Osteoblast (primary cell): ENCODE results near the gene MAPRE2. TPM values are rescaled to one million over a fixed set of nuclear protein-coding genes. Genes with fewer than 3 reads are reported as not detected.

Source experiments
- DNase-seq: peaks from one replicate; pipeline ENCODE4 v3.0.0; 2011; ENCODE audit warnings: low spot score, mixed read lengths; ENCODE audit not compliant: insufficient read length; ENCODE audit errors: missing footprints
- H2AFZ ChIP-seq: 2 replicates; pipeline ENCODE4 v1.6.0; 2011; ENCODE audit warnings: mild to moderate bottlenecking, low read length
- H3K27ac ChIP-seq: 2 replicates; pipeline ENCODE4 v1.5.1; 2011; ENCODE audit warnings: mild to moderate bottlenecking, low read depth, low read length, moderate library complexity
- H3K27me3 ChIP-seq: 2 replicates; pipeline ENCODE4 v1.6.0; 2012; ENCODE audit warnings: mild to moderate bottlenecking, control low read depth, inconsistent platforms, low read length, moderate library complexity; ENCODE audit not compliant: insufficient read depth
- H3K36me3 ChIP-seq: 2 replicates; pipeline ENCODE4 v1.5.1; 2011; ENCODE audit warnings: mild to moderate bottlenecking, low read length, control low read depth, moderate library complexity; ENCODE audit not compliant: insufficient read depth
- H3K4me1 ChIP-seq: 2 replicates; pipeline ENCODE4 v1.5.1; 2011; ENCODE audit warnings: mild to moderate bottlenecking, low read length, control low read depth, moderate library complexity; ENCODE audit not compliant: insufficient read depth
- H3K4me2 ChIP-seq: 2 replicates; pipeline ENCODE4 v1.6.0; 2011; ENCODE audit warnings: mild to moderate bottlenecking, low read length; ENCODE audit not compliant: insufficient read depth
- H3K4me3 ChIP-seq: fragments of 200-600 bp; sonication (generic); 3 replicates; pipeline ENCODE4 v1.5.1; 2012; ENCODE audit warnings: mild to moderate bottlenecking, low read length, inconsistent platforms; ENCODE audit not compliant: insufficient read depth
- H3K79me2 ChIP-seq: 2 replicates; pipeline ENCODE4 v1.6.0; 2012; ENCODE audit warnings: mild to moderate bottlenecking, low read length, control low read depth, inconsistent platforms; ENCODE audit not compliant: insufficient read depth
- H3K9me3 ChIP-seq: 2 replicates; pipeline ENCODE4 v1.5.1; 2011; ENCODE audit warnings: low read depth, low read length, control low read depth
- H4K20me1 ChIP-seq: 2 replicates; pipeline ENCODE4 v1.6.0; 2012; ENCODE audit warnings: mild to moderate bottlenecking, low read length, control low read depth; ENCODE audit not compliant: insufficient read depth
- CTCF ChIP-seq: IDR thresholded peaks from 2 replicates; pipeline ENCODE4 v1.5.1; 2011; ENCODE audit warnings: mild to moderate bottlenecking, low read depth, low read length, moderate library complexity; ENCODE audit errors: extremely low read depth
- total RNA-seq: library from RNA; depleted of rRNA; stranded (reverse); fragments of >200 nt; gene quantifications from 2 replicates; pipeline ENCODE4 v1.2.3, GENCODE V29; 2012

Gene MAPRE2
- total RNA-seq, 1 donor: 21.7 TPM

DNA sequence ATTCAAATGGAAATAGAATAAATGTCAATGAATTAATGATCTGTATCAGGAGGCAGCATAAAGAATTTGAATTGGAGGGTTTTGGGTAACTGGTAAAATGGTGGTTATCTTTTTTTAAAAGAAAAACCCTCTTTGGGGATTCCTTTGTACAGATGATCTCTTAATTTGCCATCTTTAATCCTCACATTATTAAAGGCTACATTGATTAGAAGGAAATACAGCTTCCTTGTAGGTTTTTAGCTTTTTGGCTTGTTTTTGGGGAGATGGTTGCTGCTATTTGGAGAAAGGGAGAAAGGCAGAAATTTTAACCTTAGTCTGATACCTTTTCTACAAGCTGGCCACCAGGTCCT lies 600 bp upstream of the MAPRE2 start:
- Histone ChIP-seq H3K9me3 (no peaks in the 10 kb centered on the region), H3K4me3 (peak overlapping the region; percentile 98), H3K4me2 (peak overlapping the region; percentile 97), H2AFZ (peak overlapping the region; percentile 95), H4K20me1 (no peaks in the 10 kb centered on the region), H3K27ac (peak overlapping the region; percentile 81), H3K36me3 (no peaks in the 10 kb centered on the region), H3K79me2 (peaks cover 35% of the 10 kb centered on the region), H3K4me1 (peaks cover 30% of the 10 kb centered on the region), H3K27me3 (no peaks in the 10 kb centered on the region)
- TF ChIP-seq CTCF: no peak
- no peak for DNase-seq

DNA sequence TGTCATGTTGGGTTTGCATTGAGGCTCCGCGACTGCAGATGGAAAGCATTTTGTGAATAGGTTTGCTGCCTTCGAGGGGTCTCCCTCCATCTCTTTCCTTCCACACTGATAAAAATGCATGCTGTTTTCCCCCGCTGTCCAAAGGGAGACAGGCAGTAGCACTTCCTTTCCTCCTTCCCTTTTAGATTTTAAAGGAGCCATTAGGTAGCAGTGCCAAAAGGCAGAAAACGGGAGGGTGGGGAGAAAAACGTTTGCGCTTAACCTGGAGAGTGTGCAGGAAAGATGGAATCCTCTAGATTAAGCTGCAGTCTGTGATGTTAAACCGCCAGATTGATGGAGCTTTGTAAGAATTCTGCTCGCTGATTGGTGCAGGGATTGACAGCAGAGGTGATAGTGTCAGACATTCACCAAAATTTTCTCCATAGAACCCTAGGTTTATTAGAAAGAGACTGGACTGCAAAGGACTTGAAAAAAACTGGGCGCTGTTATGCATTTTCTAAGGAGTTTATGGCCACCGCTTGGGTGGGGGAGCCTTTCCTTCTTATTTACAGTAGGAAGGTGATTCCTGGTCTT lies 688 bp downstream of the MAPRE2 start:
- H2AFZ ChIP-seq: peak overlapping the region; percentile 99
- TF ChIP-seq CTCF: no peak
- H3K27me3 ChIP-seq: no peaks in the 10 kb centered on the region
- H3K4me1 ChIP-seq: peaks cover 34% of the 10 kb centered on the region
- H3K4me2 ChIP-seq: peak overlapping the region; percentile 97
- H3K79me2 ChIP-seq: peaks cover 44% of the 10 kb centered on the region
- peak overlapping the region; percentile 81 for H3K27ac ChIP-seq
- H3K4me3 ChIP-seq: peak overlapping the region; percentile 98
- no peaks in the 10 kb centered on the region for H4K20me1 ChIP-seq
- no peaks in the 10 kb centered on the region for H3K9me3 ChIP-seq
- DNase-seq: no peak
- H3K36me3 ChIP-seq: no peaks in the 10 kb centered on the region

DNA sequence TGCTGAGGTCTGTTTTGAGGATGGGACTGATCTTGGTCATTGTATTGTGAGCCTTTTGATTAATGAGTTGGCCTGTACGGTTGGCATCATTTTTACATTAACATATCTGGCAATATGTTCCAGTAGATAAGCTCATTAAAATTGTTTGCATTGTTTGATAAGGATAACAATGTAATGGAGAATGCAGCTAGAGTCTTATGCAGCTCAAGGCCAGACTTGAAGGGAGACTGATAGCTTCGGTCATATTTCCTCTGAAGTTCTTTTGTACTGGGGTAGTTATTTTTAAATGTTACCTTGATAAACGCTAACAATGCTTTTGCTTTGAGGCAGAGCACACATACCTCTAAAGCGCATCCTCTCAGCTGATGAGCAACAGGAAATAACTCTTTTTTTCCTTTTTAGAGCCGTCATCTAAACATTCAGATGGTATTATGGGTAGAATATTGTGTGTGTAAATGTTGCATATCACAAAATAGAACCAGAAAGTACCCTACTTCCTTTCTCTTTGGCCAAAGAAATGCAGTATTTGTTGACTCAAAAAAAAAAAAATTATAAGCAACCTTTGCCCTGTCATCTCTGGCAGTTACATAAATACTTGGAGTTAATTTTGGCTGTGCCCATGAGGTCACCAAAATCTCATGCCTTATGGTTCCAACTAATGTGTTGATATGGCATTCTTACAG lies 1.3 kb downstream of the MAPRE2 start:
- Histone ChIP-seq H3K4me3 (peak overlapping the region; percentile 98), H3K79me2 (peaks cover 48% of the 10 kb centered on the region), H4K20me1 (no peaks in the 10 kb centered on the region), H3K27ac (peak overlapping the region; percentile 13), H3K9me3 (no peaks in the 10 kb centered on the region), H3K27me3 (no peaks in the 10 kb centered on the region), H3K4me2 (peak overlapping the region; percentile 97), H3K4me1 (peaks cover 34% of the 10 kb centered on the region), H3K36me3 (no peaks in the 10 kb centered on the region), H2AFZ (peak overlapping the region; percentile 99)
- no peak for DNase-seq
- TF ChIP-seq CTCF: no peak

- Histone ChIP-seq H3K4me1 (peaks cover 34% of the 10 kb centered on the region), H2AFZ (no peak overlapping the region), H3K4me3 (peak overlapping the region; percentile 98), H3K4me2 (peak overlapping the region; percentile 97), H4K20me1 (no peaks in the 10 kb centered on the region), H3K27ac (peak overlapping the region; percentile 7), H3K79me2 (peaks cover 54% of the 10 kb centered on the region), H3K9me3 (no peaks in the 10 kb centered on the region), H3K27me3 (no peaks in the 10 kb centered on the region), H3K36me3 (no peaks in the 10 kb centered on the region)
- TF ChIP-seq CTCF: no peak
- no peak for DNase-seq
These were observed 2.0 kb downstream of the MAPRE2 start for GRCh38 chr18:35043207-35043606.
